ENCODE measurements around the gene REX1BD. TPM values are rescaled to one million over a fixed set of nuclear protein-coding genes. Genes with fewer than 3 reads are reported as not detected.

REX1BD gene
- total RNA-seq, 1 experiment from 2014 or later, result 97.1 TPM

GRCh38 chr19:18608805-18609716 is 20.5 kb downstream of the REX1BD start:
- H3K27ac ChIP-seq (ENCODE audit: low read depth, low read length), result no peak overlapping the region
- RAD21 ChIA-PET (ENCODE audit: low non-redundant PET in 1 of 2, low total read pairs in 2 of 2, uncharacterized antibody in 2 of 2, unreplicated experiment in 2 of 2), result no interaction called here
- no peak for TF ChIP-seq EGR1 (IDR thresholded peaks at IDR 0.05; ENCODE audit: low read depth)
- no peak for TF ChIP-seq CBX3 (IDR thresholded peaks at IDR 0.05; ENCODE audit: low read depth)
- TF ChIP-seq EZH2phosphoT487 (IDR thresholded peaks at IDR 0.05; ENCODE audit: borderline replicate concordance), result no peak
- TF ChIP-seq RAD21 (IDR thresholded peaks at IDR 0.05; ENCODE audit: low read depth), result no peak
- no peak for TF ChIP-seq ZBTB33 (IDR thresholded peaks at IDR 0.05; ENCODE audit: extremely low read depth, insufficient replicate concordance, low read length)
- no peak for TF ChIP-seq FOSL1 (IDR thresholded peaks at IDR 0.05; ENCODE audit: low read depth)
- no peak for TF ChIP-seq EZH2 (IDR thresholded peaks at IDR 0.05)
- TF ChIP-seq ZNF274 (IDR thresholded peaks at IDR 0.05; ENCODE audit: low read depth, low read length), result no peak
- no peak for TF ChIP-seq SRF (IDR thresholded peaks at IDR 0.05; ENCODE audit: low read depth)
- no peak for TF ChIP-seq SIN3A (IDR thresholded peaks at IDR 0.05; ENCODE audit: low read depth)
- peaks cover 25 to 52% of the 10 kb centered on the region in 2 experiments for H3K4me1 ChIP-seq (ENCODE audit: control insufficient read depth in 1 of 2, insufficient read depth in 2 of 2, low read length in 2 of 2)
- H3K36me3 ChIP-seq (ENCODE audit: control insufficient read depth in 1 of 2, insufficient read depth in 2 of 2, low read length in 2 of 2), result no peaks in the 10 kb centered on the region
- POLR2A ChIA-PET, result no interaction called here
- H4K20me1 ChIP-seq (ENCODE audit: insufficient read depth), result no peaks in the 10 kb centered on the region
- no peak overlapping the region for H3K4me2 ChIP-seq (ENCODE audit: low read length)
- CTCF ChIA-PET, result no interaction called here
- H3K4me3 ChIP-seq (replicated peaks in 1 of 2; ENCODE audit: low read depth in 1 of 2, low read length in 2 of 2), result no peak overlapping the region
- no peaks in the 10 kb centered on the region for H3K9me2 ChIP-seq (ENCODE audit: insufficient read depth)
- H3K9ac ChIP-seq (ENCODE audit: low read length), result no peak overlapping the region
- H3K27me3 ChIP-seq (ENCODE audit: insufficient read depth, low read length), result peaks cover 33% of the 10 kb centered on the region; the same call in 1 of the 2 replicates
- no peak overlapping the region for H2AFZ ChIP-seq (ENCODE audit: low read depth, low read length, poor library complexity, severe bottlenecking)
- no peaks in the 10 kb centered on the region for H3K9me3 ChIP-seq (ENCODE audit: control insufficient read depth in 1 of 2, insufficient read depth in 1 of 2, low read depth in 1 of 2, low read length in 2 of 2)
- ATAC-seq (no peak), DNase-seq (ENCODE audit: low read depth, low spot score) (no peak)
- intact Hi-C loops (cut with micrococcal nuclease), result no loop called here
- H3K79me2 ChIP-seq (ENCODE audit: insufficient read depth, low read length), result no peaks in the 10 kb centered on the region
- no TSS peak for BruUV-seq (replicated peaks)

Data from HCT116 (cell line).